ENCODE data around the gene HOXA1.

GRCh38 chr7:27123007-27123476 lies 27.2 kb upstream of the HOXA1 start:
- TF ChIP-seq CTCF (conservative IDR thresholded peaks at IDR 0.05 in 1 of 2, IDR thresholded peaks at IDR 0.05 in 1 of 2; ENCODE audit: extremely low read depth in 1 of 2, insufficient read depth in 1 of 2, low read depth in 1 of 2, low read length in 2 of 2) (no peak), EZH2 (IDR thresholded peaks at IDR 0.05; ENCODE audit: borderline replicate concordance, low read length) (no peak)

Measured in mammary epithelial cell (primary cell).